Activated gamma-delta T cell (primary cell): ENCODE measurements around the gene VCAM1.

Experiments used
- DNase-seq: peaks from one replicate; lab custom pipeline; 2025; lab: John Stamatoyannopoulos, UW

Gene VCAM1

GRCh38 chr1:100722221-100722620 is 2.7 kb downstream of the VCAM1 start:
- DNase-seq: no peak

GRCh38 chr1:100724281-100724680 is 4.7 kb downstream of the VCAM1 start:
- no peak for DNase-seq

GRCh38 chr1:100730130-100730529 is 10.6 kb downstream of the VCAM1 start:
- no peak for DNase-seq

- DNase-seq: no peak
Measured at GRCh38 chr1:100731309-100731708, 11.8 kb downstream of the VCAM1 start.

GRCh38 chr1:100731758-100732157 is 12.2 kb downstream of the VCAM1 start:
- DNase-seq: no peak

GRCh38 chr1:100734676-100735075 is 15.1 kb downstream of the VCAM1 start:
- no peak for DNase-seq

- no peak for DNase-seq
Measured at GRCh38 chr1:100735244-100735643, 15.7 kb downstream of the VCAM1 start.

GRCh38 chr1:100736324-100736723 is 16.8 kb downstream of the VCAM1 start:
- DNase-seq: no peak

GRCh38 chr1:100736746-100737145 is 17.2 kb downstream of the VCAM1 start:
- no peak for DNase-seq

- DNase-seq: no peak
Measured at GRCh38 chr1:100746542-100746932, 27.0 kb downstream of the VCAM1 start.

- no peak for DNase-seq
Measured at GRCh38 chr1:100747771-100748170, 28.2 kb downstream of the VCAM1 start.

- DNase-seq: no peak
Measured at GRCh38 chr1:100750005-100750885, 30.7 kb downstream of the VCAM1 start.

GRCh38 chr1:100752791-100753190 is 33.2 kb downstream of the VCAM1 start:
- no peak for DNase-seq

GRCh38 chr1:100757946-100758345 is 38.4 kb downstream of the VCAM1 start:
- no peak for DNase-seq

- DNase-seq: no peak
Measured at GRCh38 chr1:100759188-100759587, 39.6 kb downstream of the VCAM1 start.

GRCh38 chr1:100760511-100760910 is 41.0 kb downstream of the VCAM1 start:
- DNase-seq: no peak

GRCh38 chr1:100762461-100762860 is 42.9 kb downstream of the VCAM1 start:
- DNase-seq: no peak

- DNase-seq: no peak
Measured at GRCh38 chr1:100767176-100767890, 47.8 kb downstream of the VCAM1 start.

- no peak for DNase-seq
Measured at GRCh38 chr1:100769323-100769722, 49.8 kb downstream of the VCAM1 start.

- DNase-seq: no peak
Measured at GRCh38 chr1:100769906-100770646, 50.5 kb downstream of the VCAM1 start.

GRCh38 chr1:100773444-100773843 is 53.9 kb downstream of the VCAM1 start:
- no peak for DNase-seq

GRCh38 chr1:100774370-100774769 is 54.8 kb downstream of the VCAM1 start:
- DNase-seq: no peak

GRCh38 chr1:100775483-100775882 is 55.9 kb downstream of the VCAM1 start:
- DNase-seq: no peak
